ES-I3 (cell line): ENCODE data around the gene FGD5.
A peak's percentile ranks its signal among the peaks of the same experiment; 100 is the strongest.

Source experiments
- H3K36me3 ChIP-seq: 2 replicates; pipeline ENCODE4 v1.6.1; 2013; ENCODE audit warnings: mild to moderate bottlenecking, low read length, control low read depth, moderate library complexity; ENCODE audit not compliant: insufficient read depth
- H3K4me1 ChIP-seq: 2 replicates; pipeline ENCODE4 v1.6.1; 2013; ENCODE audit warnings: mild to moderate bottlenecking, control low read depth, low read length; ENCODE audit not compliant: insufficient read depth
- H3K9ac ChIP-seq: 2 replicates; pipeline ENCODE4 v1.6.1; 2013; ENCODE audit warnings: low read depth, mild to moderate bottlenecking, low read length, moderate library complexity
- H3K9me3 ChIP-seq: 2 replicates; pipeline ENCODE4 v1.6.1; 2013; ENCODE audit warnings: mild to moderate bottlenecking, low read length, moderate library complexity; ENCODE audit not compliant: control insufficient read depth, insufficient read depth

Gene FGD5

GRCh38 chr3:14921811-14922705 is 103.3 kb downstream of the FGD5 start:
- Histone ChIP-seq H3K4me1 (no peaks in the 10 kb centered on the region), H3K9ac (no peak overlapping the region), H3K9me3 (no peaks in the 10 kb centered on the region)

GRCh38 chr3:14922863-14923262 is 104.1 kb downstream of the FGD5 start:
- Histone ChIP-seq H3K9me3 (no peaks in the 10 kb centered on the region), H3K9ac (no peak overlapping the region), H3K36me3 (no peaks in the 10 kb centered on the region), H3K4me1 (no peaks in the 10 kb centered on the region)

More at GRCh38 chr3:14921811-14922705, 103.3 kb downstream of the FGD5 start:
- no peaks in the 10 kb centered on the region for H3K36me3 ChIP-seq

- Histone ChIP-seq H3K36me3 (no peaks in the 10 kb centered on the region), H3K9me3 (no peaks in the 10 kb centered on the region), H3K4me1 (no peaks in the 10 kb centered on the region), H3K9ac (no peak overlapping the region)
These were observed 104.7 kb downstream of the FGD5 start for GRCh38 chr3:14923476-14923875.

- H3K9me3 ChIP-seq: no peaks in the 10 kb centered on the region
These were observed 107.2 kb downstream of the FGD5 start for GRCh38 chr3:14925729-14926591.

GRCh38 chr3:14926592-14926991 is 107.8 kb downstream of the FGD5 start:
- no peaks in the 10 kb centered on the region for H3K4me1 ChIP-seq
- H3K36me3 ChIP-seq: no peaks in the 10 kb centered on the region
- no peaks in the 10 kb centered on the region for H3K9me3 ChIP-seq
- no peak overlapping the region for H3K9ac ChIP-seq

More at GRCh38 chr3:14925729-14926591, 107.2 kb downstream of the FGD5 start:
- no peaks in the 10 kb centered on the region for H3K4me1 ChIP-seq
- no peak overlapping the region for H3K9ac ChIP-seq
- H3K36me3 ChIP-seq: no peaks in the 10 kb centered on the region

- Histone ChIP-seq H3K36me3 (no peaks in the 10 kb centered on the region), H3K9me3 (no peaks in the 10 kb centered on the region), H3K9ac (no peak overlapping the region), H3K4me1 (no peaks in the 10 kb centered on the region)
These were observed 108.5 kb downstream of the FGD5 start for GRCh38 chr3:14927308-14927707.

- Histone ChIP-seq H3K36me3 (no peaks in the 10 kb centered on the region), H3K9me3 (no peaks in the 10 kb centered on the region), H3K4me1 (no peaks in the 10 kb centered on the region), H3K9ac (no peak overlapping the region)
These were observed 110.7 kb downstream of the FGD5 start for GRCh38 chr3:14929310-14930074.

- Histone ChIP-seq H3K9me3 (no peaks in the 10 kb centered on the region), H3K4me1 (no peaks in the 10 kb centered on the region), H3K9ac (no peak overlapping the region), H3K36me3 (no peaks in the 10 kb centered on the region)
These were observed 115.2 kb downstream of the FGD5 start for GRCh38 chr3:14933820-14934425.

GRCh38 chr3:14935592-14936345 is 117.0 kb downstream of the FGD5 start:
- Histone ChIP-seq H3K36me3 (no peaks in the 10 kb centered on the region), H3K4me1 (no peaks in the 10 kb centered on the region), H3K9ac (no peak overlapping the region), H3K9me3 (no peaks in the 10 kb centered on the region)

GRCh38 chr3:14938954-14939353 is 120.2 kb downstream of the FGD5 start:
- Histone ChIP-seq H3K9ac (no peak overlapping the region), H3K4me1 (no peaks in the 10 kb centered on the region), H3K36me3 (no peaks in the 10 kb centered on the region), H3K9me3 (no peaks in the 10 kb centered on the region)

GRCh38 chr3:14941871-14942270 is 123.1 kb downstream of the FGD5 start:
- peaks cover 5% of the 10 kb centered on the region; the same call in 1 of the 2 replicates for H3K36me3 ChIP-seq
- H3K4me1 ChIP-seq: no peaks in the 10 kb centered on the region
- H3K9ac ChIP-seq: no peak overlapping the region
- H3K9me3 ChIP-seq: no peaks in the 10 kb centered on the region

- no peaks in the 10 kb centered on the region for H3K9me3 ChIP-seq
- H3K4me1 ChIP-seq: no peaks in the 10 kb centered on the region
- H3K9ac ChIP-seq: no peak overlapping the region
- H3K36me3 ChIP-seq: peaks cover 5% of the 10 kb centered on the region; the same call in 1 of the 2 replicates
These were observed 124.3 kb downstream of the FGD5 start for GRCh38 chr3:14943042-14943441.

- no peaks in the 10 kb centered on the region for H3K9me3 ChIP-seq
- H3K4me1 ChIP-seq: 0 out of 2 replicates have a peak, but pooled peaks cover 5% of the 10 kb centered on the region
- H3K9ac ChIP-seq: peak overlapping the region; percentile 99
- H3K36me3 ChIP-seq: peaks cover 5% of the 10 kb centered on the region; the same call in 1 of the 2 replicates
These were observed 127.5 kb downstream of the FGD5 start for GRCh38 chr3:14946236-14946635.
